SH-SY5Y (cell line): Measurements from ENCODE around the gene CASK.

ENCODE experiments used
- GATA2 ChIP-seq: IDR thresholded peaks from 2 replicates; pipeline ENCODE4 v1.6.1; 2011; ENCODE audit warnings: mild to moderate bottlenecking, low read depth, low read length
- GATA3 ChIP-seq: IDR thresholded peaks from 2 replicates; pipeline ENCODE4 v1.6.1; 2011; ENCODE audit warnings: low read depth, mild to moderate bottlenecking, low read length, moderate library complexity

GRCh38 chrX:41796577-41796976, 126.8 kb downstream of the CASK start:
- TF ChIP-seq GATA3, result no peak
- no peak for TF ChIP-seq GATA2
